NCI-H2107 (cell line): ENCODE measurements around the gene MKLN1.
"Not testable (repeated sequence)": the region's sequence is repeated elsewhere in the genome, so short reads cannot be mapped to it uniquely, and the experiment has no call there.

Experiments
- DNase-seq: peaks from one replicate; lab custom pipeline; 2025; lab: John Stamatoyannopoulos, UW

Gene MKLN1

DNA sequence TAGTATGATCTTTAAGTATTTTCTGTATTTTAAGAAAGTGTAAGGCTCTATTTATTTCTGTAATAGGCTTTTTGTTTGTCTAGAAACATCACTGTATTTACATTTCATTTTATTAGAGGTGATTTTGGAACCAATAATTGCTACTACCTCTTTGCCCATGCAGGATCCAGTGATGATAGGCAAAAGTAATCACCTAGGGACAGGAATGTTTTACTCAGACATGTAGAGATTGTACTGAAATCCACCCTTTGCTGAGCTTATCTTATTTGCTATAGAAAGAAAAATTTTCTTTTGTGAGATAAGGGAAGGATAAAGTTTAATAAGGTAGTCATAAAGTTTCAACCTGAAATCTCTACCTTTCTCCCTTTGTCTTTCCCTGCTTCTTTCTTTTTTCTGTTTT, 73.5 kb downstream of the MKLN1 start:
- DNase-seq, result no peak

DNA sequence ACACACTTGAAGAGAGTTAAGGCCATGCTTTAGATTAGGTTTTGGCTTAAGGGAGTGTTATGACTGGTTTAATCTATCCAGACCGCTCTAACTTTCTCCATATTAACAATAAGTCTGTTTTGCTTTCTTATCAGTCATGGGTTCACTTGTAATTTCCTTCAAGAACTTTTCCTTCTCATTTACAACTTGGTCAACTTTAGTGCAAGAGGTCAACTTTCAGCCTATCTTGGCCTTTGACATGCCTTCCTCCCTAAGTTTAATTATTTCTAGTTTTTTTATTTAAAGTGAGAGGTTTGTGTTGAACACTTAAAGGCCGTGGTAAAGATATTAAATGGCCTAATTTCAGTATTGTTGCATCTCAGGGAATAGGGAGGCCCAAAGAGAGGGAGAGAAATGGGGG, 75.6 kb downstream of the MKLN1 start:
- no peak for DNase-seq

DNA sequence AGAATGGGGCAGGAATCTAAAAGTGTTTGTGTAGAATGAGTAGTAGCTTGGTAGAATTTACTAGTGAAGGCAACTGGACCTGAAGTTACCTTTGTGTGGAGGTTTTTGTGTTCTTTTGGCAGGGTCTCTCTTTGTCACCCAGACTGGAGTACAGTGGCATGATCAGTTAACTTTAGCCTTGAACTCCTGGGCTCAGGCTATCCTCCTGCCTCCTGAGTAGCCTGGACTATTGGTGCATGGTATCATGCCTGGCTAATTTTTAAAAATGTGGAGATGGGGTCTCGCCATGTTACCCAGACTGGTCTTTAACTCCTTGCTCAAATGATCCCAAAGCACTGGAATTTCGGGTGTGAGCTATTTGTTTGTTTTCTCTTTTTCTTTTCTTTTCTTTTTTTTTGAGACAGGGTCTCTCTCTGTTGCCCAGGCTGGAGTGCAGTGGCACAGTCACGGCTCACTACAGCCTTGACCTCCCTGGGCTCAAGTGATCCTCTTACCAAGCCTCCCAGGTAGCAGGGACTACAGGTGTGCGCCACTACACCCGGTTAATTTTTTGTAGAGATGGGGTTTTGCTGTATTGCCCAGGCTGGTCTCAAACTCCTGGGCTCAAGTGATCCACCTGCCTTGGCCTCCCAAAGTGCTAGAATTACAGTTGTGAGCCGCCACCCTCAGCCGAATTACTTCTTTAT, 76.7 kb downstream of the MKLN1 start:
- no peak for DNase-seq

DNA sequence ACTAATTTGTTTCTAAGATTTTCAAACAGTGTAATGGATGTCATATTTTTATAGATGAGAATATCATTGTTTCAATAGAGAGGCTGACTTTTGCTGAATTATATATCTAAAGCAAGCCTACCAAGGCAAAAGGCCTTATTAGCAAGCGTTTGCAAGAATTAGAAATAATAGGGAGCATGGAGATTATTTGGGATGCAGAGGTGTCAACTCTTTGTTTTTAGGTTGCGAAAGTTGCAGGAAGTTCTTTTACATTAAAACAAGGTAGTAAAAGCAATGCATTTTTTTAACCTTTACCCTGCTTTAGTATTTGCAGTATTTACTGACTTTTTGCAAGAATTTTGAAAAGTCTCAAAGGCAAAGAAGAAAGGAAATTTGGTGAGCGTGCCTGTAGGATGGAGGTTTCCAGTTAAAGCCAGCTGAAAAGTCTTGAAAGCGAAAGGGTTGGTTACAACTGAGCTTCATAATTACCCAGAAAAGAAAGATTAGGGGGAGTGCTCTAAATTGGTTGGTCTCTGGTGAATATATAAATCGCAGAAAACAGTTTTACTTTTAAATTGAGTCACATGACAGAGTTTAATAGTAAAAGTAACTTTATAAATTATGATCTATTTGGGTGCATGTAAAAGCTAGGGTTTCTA, 81.6 kb downstream of the MKLN1 start:
- no peak for DNase-seq

DNA sequence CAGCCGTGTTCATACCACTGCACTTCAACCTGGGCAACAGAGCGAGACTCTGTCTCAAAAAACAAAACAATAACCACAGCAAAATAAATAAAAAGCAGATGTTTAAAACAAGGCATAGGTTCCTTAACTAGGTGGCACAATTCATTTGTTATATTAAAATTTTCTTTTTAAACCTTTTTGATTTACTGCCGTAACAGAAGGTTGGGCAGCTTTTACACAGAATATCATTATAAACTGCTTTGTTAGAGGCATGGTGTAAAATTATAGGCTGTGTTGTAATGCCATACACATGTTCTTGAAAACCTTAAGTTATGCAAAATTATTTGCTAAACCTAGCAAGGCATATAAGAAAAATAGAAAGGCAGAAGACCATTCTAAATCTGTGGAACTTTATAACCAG, 84.4 kb downstream of the MKLN1 start:
- no peak for DNase-seq

DNA sequence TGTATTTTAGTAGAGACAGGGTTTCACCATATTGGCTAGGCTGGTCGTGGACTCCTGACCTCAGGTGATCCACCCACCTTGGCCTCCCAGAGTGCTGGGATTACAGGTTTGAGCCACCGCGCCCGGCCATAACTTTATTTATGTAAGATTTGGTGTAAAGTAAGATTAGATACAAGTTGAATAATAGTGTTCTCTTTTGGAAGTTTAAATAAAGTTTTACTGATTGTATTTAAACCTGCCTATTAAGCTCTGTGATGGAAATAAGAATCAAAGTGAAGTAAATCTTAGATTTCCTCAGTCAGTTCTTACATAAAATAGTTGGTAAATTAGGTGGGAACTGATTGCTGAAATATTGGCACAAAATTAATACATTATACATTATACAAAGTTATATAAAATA, 86.0 kb downstream of the MKLN1 start:
- DNase-seq, result no peak

DNA sequence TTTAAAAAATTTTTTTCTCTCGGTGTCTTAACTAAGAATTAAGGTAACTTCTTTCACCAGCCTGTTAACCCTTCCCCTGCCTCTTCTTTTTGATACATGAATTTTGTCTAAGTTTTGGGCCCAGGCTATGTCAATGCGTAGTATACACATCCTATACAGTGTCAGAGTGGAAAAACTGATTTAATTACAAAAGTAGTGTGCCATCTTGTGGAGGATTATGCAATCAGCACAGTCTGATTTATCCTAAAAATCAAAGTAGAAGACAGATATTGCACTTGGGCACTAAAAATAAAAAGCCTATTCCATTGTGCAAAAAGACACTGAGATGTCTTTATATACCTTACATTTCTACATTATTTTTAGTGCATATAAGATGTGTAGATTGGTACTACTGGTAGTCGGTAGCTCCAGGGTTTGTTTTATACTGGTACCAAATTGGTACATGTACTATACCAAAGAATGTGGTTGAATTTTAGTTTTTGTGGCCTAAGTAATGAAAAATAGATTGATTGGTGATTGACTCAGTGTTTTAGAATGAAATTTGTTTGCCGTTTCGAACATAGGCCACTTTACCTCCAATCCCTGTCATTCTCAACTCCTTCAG, 96.6 kb downstream of the MKLN1 start:
- DNase-seq, result no peak

DNA sequence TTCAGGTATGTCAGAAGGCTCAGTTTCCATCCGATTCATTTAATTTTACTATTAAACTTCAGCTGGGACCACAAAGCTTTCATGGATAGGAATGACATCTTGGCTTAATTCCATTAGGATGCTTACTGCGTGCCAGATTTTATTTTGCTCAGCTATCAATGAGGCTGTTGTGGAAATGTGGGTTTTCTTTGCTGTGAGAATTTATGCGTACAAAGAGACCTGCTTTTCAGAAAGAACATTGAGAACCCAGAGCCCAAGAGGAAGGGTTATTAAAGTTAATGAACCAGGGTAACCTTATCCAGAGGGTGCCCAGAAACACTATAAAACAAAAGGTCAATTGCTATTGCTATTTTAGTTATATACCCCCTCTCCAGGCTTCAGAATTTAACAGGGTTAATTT, 98.3 kb downstream of the MKLN1 start:
- no peak for DNase-seq

DNA sequence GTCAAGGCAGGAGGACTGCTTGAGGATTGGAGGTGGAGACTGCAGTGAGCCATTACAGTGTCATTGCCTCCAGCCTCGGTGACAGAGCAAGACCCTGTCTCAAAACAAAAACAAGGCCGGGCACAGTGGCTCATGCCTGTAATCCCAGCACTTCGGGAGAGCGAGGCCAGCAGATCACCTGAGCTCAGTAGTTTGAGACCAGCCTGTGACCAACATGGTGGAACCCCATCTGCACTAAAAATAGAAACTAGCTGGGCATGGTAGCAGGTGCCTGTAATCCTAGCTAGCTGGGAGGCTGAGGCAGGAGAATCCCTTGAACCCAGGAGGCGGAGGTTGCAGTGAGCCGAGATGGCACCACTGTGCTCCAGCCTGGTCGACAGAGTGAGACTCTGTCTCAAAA, 103.2 kb downstream of the MKLN1 start:
- not testable (repeated sequence) for DNase-seq

DNA sequence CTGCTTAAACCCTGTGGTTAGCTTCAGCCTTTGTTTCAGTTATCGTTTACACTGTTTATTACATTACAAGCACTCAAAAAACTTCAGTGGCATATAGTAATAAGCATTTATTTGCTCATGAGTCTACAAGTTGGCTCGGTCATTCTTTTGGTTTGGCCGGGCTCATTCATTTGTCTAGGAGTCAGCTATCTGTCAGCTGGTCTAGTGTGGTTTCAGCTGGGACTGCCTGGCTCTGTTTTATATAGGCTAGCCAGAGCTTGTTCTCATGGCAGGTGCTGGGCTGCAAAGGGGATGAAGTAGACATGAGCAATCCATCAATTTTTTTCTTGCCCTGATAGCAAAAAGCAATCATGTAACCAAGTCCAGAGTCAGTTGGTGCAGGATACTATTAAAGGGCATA, 103.6 kb downstream of the MKLN1 start:
- peak; percentile 69 for DNase-seq

DNA sequence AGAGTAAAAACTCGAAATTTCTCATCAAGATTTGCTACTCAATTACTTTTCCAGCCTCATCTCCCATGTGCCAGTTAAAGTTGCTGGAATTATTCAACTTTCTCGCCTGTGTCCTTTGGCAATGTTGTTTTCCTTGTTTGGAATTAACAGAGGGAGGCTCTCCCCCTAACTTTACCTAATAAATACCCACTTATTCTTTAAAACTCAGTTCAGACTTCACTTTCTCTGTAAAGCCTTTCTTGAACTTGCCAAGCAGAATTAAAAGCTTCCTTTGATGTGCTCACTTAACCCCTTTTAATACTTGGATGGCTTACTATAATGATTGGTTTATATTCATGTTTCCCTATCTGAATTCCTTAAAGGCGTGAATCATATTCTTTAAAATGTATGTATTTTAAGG, 104.1 kb downstream of the MKLN1 start:
- DNase-seq, result no peak

DNA sequence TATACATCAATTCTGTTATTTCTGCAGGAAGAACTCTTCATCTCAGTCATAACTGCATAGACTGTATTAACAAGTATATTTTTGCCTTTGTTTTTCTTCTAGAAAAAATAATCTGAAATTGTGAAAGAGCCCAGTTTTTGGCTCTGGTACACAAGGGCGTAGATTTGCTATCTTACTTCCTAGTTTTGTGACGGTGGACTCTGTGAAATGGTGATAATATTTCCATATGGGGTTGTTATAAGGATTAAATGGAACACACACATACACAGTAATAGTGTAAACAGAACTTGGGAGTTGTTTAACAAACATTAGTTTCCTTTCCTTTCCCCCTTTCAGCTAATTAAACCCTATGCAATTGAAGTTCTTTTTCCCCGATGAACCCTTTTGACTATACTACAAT, 108.7 kb downstream of the MKLN1 start:
- DNase-seq, result no peak

DNA sequence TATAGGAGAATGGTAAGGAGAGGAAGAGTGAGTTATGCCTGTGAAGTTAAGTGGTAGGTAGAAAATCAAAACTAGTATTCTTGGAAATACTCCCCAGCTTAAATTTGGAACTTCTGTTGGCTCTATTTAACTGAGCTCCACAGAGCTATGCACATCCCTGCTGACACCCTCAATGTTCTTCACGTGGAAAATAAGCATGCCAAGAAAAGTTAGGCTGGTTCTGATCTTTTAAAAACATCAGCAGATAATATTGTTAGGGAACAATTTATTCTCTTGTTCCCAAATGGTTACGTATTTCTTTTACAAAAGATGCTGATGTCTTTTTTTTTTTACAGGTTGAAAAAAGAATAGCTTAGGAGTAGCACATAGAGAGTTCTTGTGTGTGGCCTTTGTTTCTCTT, 111.3 kb downstream of the MKLN1 start:
- DNase-seq, result no peak

DNA sequence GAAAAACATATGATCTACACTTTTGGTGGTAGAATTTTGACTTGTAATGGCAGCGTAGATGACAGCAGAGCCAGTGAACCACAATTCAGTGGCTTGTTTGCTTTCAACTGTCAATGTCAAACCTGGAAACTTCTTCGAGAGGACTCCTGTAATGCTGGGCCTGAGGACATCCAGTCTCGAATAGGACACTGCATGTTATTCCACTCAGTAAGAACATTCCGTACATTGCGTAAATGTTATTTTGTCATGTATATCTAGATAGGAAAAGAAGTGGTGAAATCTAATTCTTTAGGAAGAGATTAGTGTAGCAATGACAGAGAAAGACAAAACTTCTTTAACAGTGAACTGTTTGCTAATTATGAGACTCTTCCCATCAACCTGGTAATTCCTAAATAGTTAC, 115.8 kb downstream of the MKLN1 start:
- DNase-seq, result no peak

DNA sequence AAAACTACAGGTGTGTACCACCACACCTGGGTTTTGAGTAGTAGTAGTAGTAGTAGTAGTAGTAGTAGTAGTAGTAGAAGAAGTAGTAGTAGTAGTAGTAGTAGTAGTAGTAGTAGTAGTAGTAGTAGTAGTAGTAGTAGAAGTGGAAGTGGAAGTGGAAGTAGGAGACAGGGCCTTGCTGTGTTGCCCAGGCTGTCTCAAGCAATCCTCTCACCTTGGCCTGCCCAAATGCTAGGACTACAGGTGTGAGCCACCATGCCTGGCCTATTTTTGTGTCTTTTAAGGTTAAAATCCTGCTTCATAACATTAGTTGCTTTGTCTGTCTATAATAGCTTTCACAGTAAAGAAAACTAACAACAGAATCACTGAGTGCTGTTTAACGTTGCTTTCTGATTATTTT, 117.0 kb downstream of the MKLN1 start:
- no peak for DNase-seq

DNA sequence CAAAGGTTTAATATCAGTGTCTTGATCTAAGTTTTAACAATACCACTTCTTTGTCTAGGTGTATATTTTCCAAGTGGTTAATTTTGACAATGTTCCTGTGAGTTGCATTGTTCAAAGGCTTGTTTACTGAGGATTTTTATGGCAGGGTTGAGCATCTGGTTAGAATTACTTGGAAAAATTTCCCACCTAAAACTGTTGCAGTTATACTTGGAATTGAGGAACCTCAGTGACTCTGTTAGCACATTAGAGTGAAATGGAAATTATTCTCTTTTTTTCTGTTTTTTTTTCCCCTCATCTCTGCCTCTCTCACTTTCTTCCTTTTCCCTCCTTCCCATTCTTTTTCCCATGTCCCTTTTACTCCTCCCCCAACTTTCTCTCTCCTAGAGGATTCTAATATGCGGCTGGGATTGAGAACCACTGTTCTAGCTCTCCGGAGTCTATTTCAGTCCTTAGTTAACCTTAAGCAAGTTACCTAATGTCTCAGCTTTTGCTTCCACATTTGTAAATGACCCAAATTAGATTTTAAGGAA, 121.8 kb downstream of the MKLN1 start:
- no peak for DNase-seq

DNA sequence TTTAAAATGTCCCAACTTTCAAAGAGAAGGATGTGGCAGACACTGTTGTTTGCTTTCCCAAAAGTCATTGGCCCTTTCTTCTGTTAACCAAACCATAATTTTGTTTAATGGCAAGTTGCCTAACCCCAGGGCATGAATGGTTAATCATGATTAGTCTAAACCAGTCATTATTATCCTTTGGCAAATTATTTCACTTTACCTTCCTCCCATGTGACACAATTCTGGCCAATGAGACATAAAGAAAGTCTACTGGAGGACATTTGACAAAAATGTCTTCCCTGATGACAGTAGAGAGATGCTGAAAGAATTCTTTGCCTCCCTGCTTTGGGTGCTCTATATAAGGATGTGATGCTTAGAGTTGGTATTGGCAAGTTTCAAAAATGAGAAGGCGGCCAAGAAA, 126.8 kb downstream of the MKLN1 start:
- DNase-seq, result no peak

DNA sequence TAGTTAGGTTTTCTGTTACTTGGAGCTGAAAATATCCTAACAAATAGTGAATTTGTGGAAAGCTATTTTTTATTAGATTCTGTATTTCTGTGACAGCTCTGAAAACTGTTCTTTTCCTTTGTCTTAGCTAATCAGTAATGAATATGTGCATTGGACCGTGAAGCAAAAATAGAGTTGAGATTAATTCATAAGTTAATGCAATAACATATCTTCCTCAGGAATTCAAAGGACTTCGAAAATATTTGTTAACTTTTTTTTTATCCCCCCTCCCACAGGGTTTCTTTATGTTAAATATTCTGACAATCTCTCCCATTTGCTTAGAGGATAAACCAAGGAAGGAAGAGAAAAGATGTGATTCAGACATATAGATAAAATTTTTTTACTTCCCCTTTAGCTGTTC, 127.3 kb downstream of the MKLN1 start:
- no peak for DNase-seq

DNA sequence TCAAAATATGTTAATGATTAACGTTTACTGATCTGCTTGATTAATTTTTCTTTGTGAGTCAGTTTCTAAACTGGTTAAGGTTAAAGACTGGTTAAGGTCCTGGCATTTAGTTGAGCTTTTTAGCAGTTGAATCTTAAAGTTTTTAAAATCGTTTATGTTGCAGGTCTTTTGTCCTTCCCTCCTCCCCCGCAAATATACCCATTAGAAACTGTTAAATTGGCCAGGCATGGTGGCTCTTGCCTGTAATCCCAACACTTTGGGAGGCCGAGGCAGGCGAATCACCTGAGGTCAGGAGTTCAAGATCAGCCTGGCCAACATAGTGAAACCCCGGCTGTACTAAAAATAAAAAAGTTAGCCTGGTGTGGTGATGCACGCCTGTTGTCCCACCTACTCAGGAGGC, 127.9 kb downstream of the MKLN1 start:
- no peak for DNase-seq

DNA sequence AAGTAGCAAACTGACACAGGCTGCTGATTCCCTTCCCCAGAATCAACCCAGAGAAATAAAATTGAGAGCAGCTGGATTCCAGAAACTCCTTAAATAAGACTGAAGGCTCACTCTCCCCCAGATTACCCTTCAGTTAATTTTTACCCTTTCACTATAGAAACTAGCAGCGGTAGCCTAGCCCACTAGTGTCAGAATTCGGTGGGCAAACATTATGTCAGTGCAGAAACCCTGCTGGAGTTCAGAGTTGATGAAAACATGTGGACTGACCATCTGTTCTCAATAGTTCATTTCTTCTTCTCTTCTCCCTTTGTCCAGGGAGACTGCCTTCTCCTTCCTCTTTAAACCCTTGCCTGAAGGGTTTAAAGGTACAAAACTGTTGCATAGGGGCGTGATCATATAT, 128.7 kb downstream of the MKLN1 start:
- DNase-seq, result no peak

DNA sequence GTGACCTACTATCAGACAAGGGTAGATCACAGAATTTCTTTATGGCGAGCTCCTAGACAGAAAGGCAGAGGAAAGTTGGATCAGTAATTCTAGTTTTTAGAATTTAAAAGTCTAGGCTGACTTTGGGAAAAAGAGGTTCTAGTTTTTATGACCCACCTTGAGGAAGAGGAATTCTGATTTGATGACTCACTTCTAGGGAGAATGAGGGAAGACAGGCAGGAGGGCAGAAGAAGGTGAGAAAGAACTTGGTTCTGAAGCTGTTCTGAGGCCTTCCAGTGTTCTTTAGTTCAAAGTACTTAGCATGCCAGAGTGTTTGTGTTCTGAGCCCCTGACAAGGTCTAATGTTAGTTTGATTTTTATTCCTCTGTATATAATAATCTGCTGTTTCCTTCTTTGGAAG, 131.6 kb downstream of the MKLN1 start:
- DNase-seq, result no peak

DNA sequence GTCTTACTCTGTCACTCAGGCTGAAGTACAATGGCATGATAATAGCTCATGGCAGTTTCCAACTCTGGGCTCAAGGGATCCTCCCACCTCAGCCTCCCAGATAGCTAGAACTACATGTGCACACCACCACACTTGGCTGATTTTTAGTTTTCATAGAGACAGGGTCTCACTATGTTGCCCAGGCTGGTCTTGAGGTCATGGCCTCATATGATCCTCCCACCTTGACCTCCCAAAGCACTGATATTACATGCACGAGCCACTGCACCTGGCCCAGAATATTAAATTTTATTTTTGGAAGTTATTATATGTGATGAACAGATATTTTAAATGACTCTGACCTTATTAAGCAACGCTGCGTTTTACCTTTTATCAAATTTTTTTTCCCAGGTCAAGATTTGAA, 134.4 kb downstream of the MKLN1 start:
- no peak for DNase-seq

DNA sequence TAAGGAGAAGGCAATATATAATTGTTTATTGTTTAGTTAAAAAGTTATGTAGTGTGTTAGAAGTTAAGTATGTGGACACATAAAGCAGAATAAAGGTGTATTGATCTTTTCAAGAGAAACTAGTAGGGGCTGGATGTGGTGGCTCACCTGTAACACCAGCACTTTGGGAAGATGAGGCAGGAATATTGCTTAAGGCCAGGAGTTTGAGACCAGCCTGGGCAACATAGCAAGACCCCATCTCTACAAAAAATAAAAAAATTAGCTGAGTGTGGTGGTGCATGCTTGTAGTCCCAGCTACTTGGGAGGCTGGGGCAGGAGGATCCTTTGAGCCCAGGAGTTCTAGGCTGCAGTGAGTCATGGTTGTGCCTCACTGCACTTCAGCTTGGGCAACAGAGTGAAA, 135.0 kb downstream of the MKLN1 start:
- DNase-seq, result not testable (repeated sequence)
